Activated CD8-positive, alpha-beta memory T cell treated with anti-CD3 and anti-CD28 coated beads, Interleukin-2, amount 10 ng/mL, durations not matched to agents 7 days and 5 days (primary cell): ENCODE data around the gene STAT2. TPM values are rescaled to one million over a fixed set of nuclear protein-coding genes. Genes with fewer than 3 reads are reported as not detected.
"Not testable (repeated sequence)": the region's sequence is repeated elsewhere in the genome, so short reads cannot be mapped to it uniquely, and the experiment has no call there.

Experiments used
- ATAC-seq: fragments of 150-1000 bp; cut with Tn5 transposase; one replicate; pipeline ENCODE4 v1.10.0; 2021; ENCODE audit warnings: moderate library complexity
- CTCF ChIA-PET: fragments of 350-600 bp; sonication (Branson Sonifier 250); formaldehyde crosslinking; loops from one replicate; lab custom pipeline; 2021; ENCODE audit warnings: antibody characterized with exemption; lab: Charles Lee
- DNase-seq: peaks from one replicate; pipeline ENCODE4 v3.0.0-alpha.2; 2020
- H3K27ac Mint-ChIP-seq: one replicate; pipeline ENCODE4 v1.8.0; 2021; ENCODE audit warnings: mild to moderate bottlenecking, mixed read lengths
- H3K27me3 Mint-ChIP-seq: one replicate; pipeline ENCODE4 v1.8.0; 2021; ENCODE audit warnings: mixed read lengths
- H3K36me3 Mint-ChIP-seq: one replicate; pipeline ENCODE4 v1.8.0; 2021; ENCODE audit warnings: mild to moderate bottlenecking, mixed read lengths
- H3K4me1 Mint-ChIP-seq: one replicate; pipeline ENCODE4 v1.8.0; 2021; ENCODE audit warnings: mixed read lengths
- H3K4me3 Mint-ChIP-seq: one replicate; pipeline ENCODE4 v1.8.0; 2021; ENCODE audit warnings: mild to moderate bottlenecking, moderate library complexity, mixed read lengths
- H3K9me3 Mint-ChIP-seq: one replicate; pipeline ENCODE4 v1.8.0; 2022; ENCODE audit warnings: low read depth, mixed read lengths
- total RNA-seq, 2 experiments: library from RNA; stranded (reverse); gene quantifications; one replicate each; pipeline ENCODE4 v1.2.3, GENCODE V29; 2021

STAT2 gene
- 100 to 1,000 TPM; 178 to 308 TPM for total RNA-seq

GRCh38 chr12:56359851-56360767 lies at the start of gene STAT2:
STAT2 (minus strand) TSS chr12:56360107; CDS start chr12:56356571, 3,536 bp downstream.
- Mint-ChIP-seq H3K9me3 (no peaks in the 10 kb centered on the region), H3K27ac (peak within 1 kb of the TSS; percentile 95), H3K27me3 (no peaks in the 10 kb centered on the region), H3K36me3 (peaks cover 25% of the 10 kb centered on the region), H3K4me3 (peak within 1 kb of the TSS; percentile 93), H3K4me1 (peaks cover 24% of the 10 kb centered on the region)
- ATAC-seq (peak; percentile 97), DNase-seq (peak; percentile 100)
- CTCF ChIA-PET = interaction anchor here (0.8 to 4.6 kb wide), 24 partner anchors 9 to 276 kb away, joined by 3 to 21 read pairs (median 5); partner anchors contain the start of genes ANKRD52, CNPY2, COQ10A and ESYT1

GRCh38 chr12:56408799-56409417 lies 49.0 kb upstream of the STAT2 start:
- Mint-ChIP-seq H3K27me3 (no peaks in the 10 kb centered on the region), H3K4me3 (no peak overlapping the region), H3K9me3 (no peaks in the 10 kb centered on the region), H3K4me1 (no peaks in the 10 kb centered on the region), H3K27ac (no peak overlapping the region), H3K36me3 (no peaks in the 10 kb centered on the region)
- CTCF ChIA-PET = no interaction called here
- ATAC-seq = no peak
- DNase-seq = no peak

- H3K27ac Mint-ChIP-seq, CTCF ChIA-PET, H3K36me3 Mint-ChIP-seq, H3K9me3 Mint-ChIP-seq, ATAC-seq, H3K4me3 Mint-ChIP-seq, H3K4me1 Mint-ChIP-seq, DNase-seq, H3K27me3 Mint-ChIP-seq: not testable (repeated sequence)
Observed at GRCh38 chr12:56404227-56404626, 44.3 kb upstream of the STAT2 start.

GRCh38 chr12:56401612-56402011 lies 41.7 kb upstream of the STAT2 start:
- H3K36me3 Mint-ChIP-seq = not testable (repeated sequence)

GRCh38 chr12:56401125-56401524 lies 41.2 kb upstream of the STAT2 start:
- ATAC-seq, H3K36me3 Mint-ChIP-seq, H3K27ac Mint-ChIP-seq, H3K4me1 Mint-ChIP-seq, H3K27me3 Mint-ChIP-seq, CTCF ChIA-PET, DNase-seq, H3K9me3 Mint-ChIP-seq, H3K4me3 Mint-ChIP-seq: not testable (repeated sequence)

More at GRCh38 chr12:56401612-56402011, 41.7 kb upstream of the STAT2 start:
- H3K27me3 Mint-ChIP-seq, CTCF ChIA-PET, DNase-seq, H3K9me3 Mint-ChIP-seq, H3K4me1 Mint-ChIP-seq, H3K27ac Mint-ChIP-seq, H3K4me3 Mint-ChIP-seq, ATAC-seq: not testable (repeated sequence)

GRCh38 chr12:56399466-56399865 lies 39.6 kb upstream of the STAT2 start:
- H3K27me3 Mint-ChIP-seq, H3K4me3 Mint-ChIP-seq, CTCF ChIA-PET, DNase-seq, H3K27ac Mint-ChIP-seq, H3K36me3 Mint-ChIP-seq, H3K4me1 Mint-ChIP-seq, H3K9me3 Mint-ChIP-seq, ATAC-seq: not testable (repeated sequence)

GRCh38 chr12:56398324-56398723 lies 38.4 kb upstream of the STAT2 start:
- Mint-ChIP-seq H3K27ac (no peak overlapping the region), H3K4me1 (no peaks in the 10 kb centered on the region), H3K36me3 (peaks cover 2% of the 10 kb centered on the region), H3K4me3 (no peak overlapping the region), H3K9me3 (no peaks in the 10 kb centered on the region), H3K27me3 (no peaks in the 10 kb centered on the region)
- CTCF ChIA-PET = interaction anchor here (1.0 kb wide), 1 partner anchor 66 kb away, joined by 3 read pairs; no protein-coding TSS in a partner anchor
- no peak for ATAC-seq
- DNase-seq = no peak

- H3K27ac Mint-ChIP-seq = no peak overlapping the region
- no peak overlapping the region for H3K4me3 Mint-ChIP-seq
- DNase-seq (no peak), ATAC-seq (no peak)
- CTCF ChIA-PET = interaction anchor here (0.6 to 2.5 kb wide), 5 partner anchors 9 to 1142 kb away, joined by 3 to 7 read pairs (median 3); no protein-coding TSS in a partner anchor
- peaks cover 1% of the 10 kb centered on the region for H3K36me3 Mint-ChIP-seq
- H3K27me3 Mint-ChIP-seq = no peaks in the 10 kb centered on the region
- H3K4me1 Mint-ChIP-seq = no peaks in the 10 kb centered on the region
- H3K9me3 Mint-ChIP-seq = no peaks in the 10 kb centered on the region
Observed at GRCh38 chr12:56392331-56392730, 32.4 kb upstream of the STAT2 start.

GRCh38 chr12:56391721-56392120 lies 31.8 kb upstream of the STAT2 start:
- H3K27ac Mint-ChIP-seq = no peak overlapping the region
- DNase-seq = peak; percentile 5
- no peak for ATAC-seq
- H3K4me1 Mint-ChIP-seq = no peaks in the 10 kb centered on the region
- H3K9me3 Mint-ChIP-seq = no peaks in the 10 kb centered on the region
- H3K36me3 Mint-ChIP-seq = peaks cover 1% of the 10 kb centered on the region
- H3K4me3 Mint-ChIP-seq = no peak overlapping the region
- CTCF ChIA-PET = interaction anchor here (0.8 to 2.5 kb wide), 3 partner anchors 8 to 73 kb away, joined by 3 to 7 read pairs (median 3); no protein-coding TSS in a partner anchor
- H3K27me3 Mint-ChIP-seq = no peaks in the 10 kb centered on the region

GRCh38 chr12:56389412-56389811 lies 29.5 kb upstream of the STAT2 start:
- Mint-ChIP-seq H3K4me1 (no peaks in the 10 kb centered on the region), H3K27ac (no peak overlapping the region), H3K9me3 (no peaks in the 10 kb centered on the region), H3K27me3 (no peaks in the 10 kb centered on the region), H3K36me3 (peaks cover 1% of the 10 kb centered on the region), H3K4me3 (no peak overlapping the region)
- CTCF ChIA-PET = interaction anchor here (1.2 kb wide), 1 partner anchor 59 kb away, joined by 3 read pairs; the partner anchor contains the start of gene TIMELESS
- DNase-seq (no peak), ATAC-seq (no peak)

- H3K9me3 Mint-ChIP-seq = no peaks in the 10 kb centered on the region
- CTCF ChIA-PET = interaction anchor here (0.8 kb wide), 1 partner anchor 19 kb away, joined by 3 read pairs; no protein-coding TSS in a partner anchor
- H3K27ac Mint-ChIP-seq = no peak overlapping the region
- H3K4me1 Mint-ChIP-seq = no peaks in the 10 kb centered on the region
- DNase-seq = no peak
- H3K4me3 Mint-ChIP-seq = no peak overlapping the region
- no peaks in the 10 kb centered on the region for H3K27me3 Mint-ChIP-seq
- H3K36me3 Mint-ChIP-seq = peaks cover 1% of the 10 kb centered on the region
- ATAC-seq = no peak
Observed at GRCh38 chr12:56387152-56387736, 27.3 kb upstream of the STAT2 start.

- ATAC-seq (no peak), DNase-seq (peak; percentile 38)
- Mint-ChIP-seq H3K27me3 (peaks cover 4% of the 10 kb centered on the region), H3K4me3 (no peak overlapping the region), H3K9me3 (no peaks in the 10 kb centered on the region), H3K4me1 (no peaks in the 10 kb centered on the region), H3K36me3 (no peaks in the 10 kb centered on the region), H3K27ac (no peak overlapping the region)
- CTCF ChIA-PET = interaction anchor here (0.6 kb wide), 1 partner anchor 250 kb away, joined by 3 read pairs; no protein-coding TSS in a partner anchor
Observed at GRCh38 chr12:56385873-56386272, 26.0 kb upstream of the STAT2 start.

GRCh38 chr12:56382611-56383010 lies 22.7 kb upstream of the STAT2 start:
- no peak overlapping the region for H3K4me3 Mint-ChIP-seq
- H3K36me3 Mint-ChIP-seq = no peaks in the 10 kb centered on the region
- DNase-seq (no peak), ATAC-seq (no peak)
- no peaks in the 10 kb centered on the region for H3K9me3 Mint-ChIP-seq
- no peak overlapping the region for H3K27ac Mint-ChIP-seq
- CTCF ChIA-PET = interaction anchor here (1.3 kb wide), 1 partner anchor 10 kb away, joined by 7 read pairs; no protein-coding TSS in a partner anchor
- no peaks in the 10 kb centered on the region for H3K4me1 Mint-ChIP-seq
- peaks cover 7% of the 10 kb centered on the region for H3K27me3 Mint-ChIP-seq
